ENCODE measurements around the gene ANXA2R. TPM values are rescaled to one million over a fixed set of nuclear protein-coding genes. Genes with fewer than 3 reads are reported as not detected.

Gene ANXA2R
- total and polyA plus RNA-seq, 2 of the 13 experiments (the other 11 are each of a cell fraction or from before 2014, with no cell fraction given) = 0.95 to 1.3 TPM

DNA sequence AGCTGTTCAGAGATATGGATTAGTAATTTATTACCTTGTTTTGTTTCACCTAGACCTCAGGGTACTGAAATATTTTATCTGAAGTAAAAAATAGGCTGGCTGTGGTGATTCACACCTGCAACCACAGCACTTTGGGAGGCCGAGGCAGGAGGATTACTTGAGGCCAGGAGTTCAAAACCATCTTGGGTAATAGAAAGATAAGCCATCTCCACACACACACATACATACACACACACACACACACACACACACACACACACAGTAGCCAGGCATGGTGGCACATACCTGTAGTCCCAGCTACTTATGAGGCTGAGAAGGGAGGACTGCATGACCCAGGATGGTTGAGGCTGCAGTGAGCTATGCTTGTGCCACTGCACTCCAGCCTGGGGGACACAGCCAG lies 3.7 kb downstream of the ANXA2R start:
- H3K27ac ChIP-seq (ENCODE audit: extremely low read length, insufficient read depth, low read length) = no peak overlapping the region
- no TSS peak for BruUV-seq (replicated peaks)
- H3K4me2 ChIP-seq (ENCODE audit: low read depth, low read length) = no peak overlapping the region
- H3K36me3 ChIP-seq (replicated peaks in 1 of 2; ENCODE audit: control insufficient read depth in 1 of 2, insufficient read depth in 2 of 2, low read length in 2 of 2) = no peaks in the 10 kb centered on the region
- no peak overlapping the region for H2AFZ ChIP-seq (ENCODE audit: low read length)
- FAIRE-seq (no peak), ATAC-seq (no peak), DNase-seq (ENCODE audit: low spot score) (no peak)
- H3K4me3 ChIP-seq (replicated peaks in 1 of 3; ENCODE audit: insufficient read depth in 1 of 3, low read depth in 2 of 3, low read length in 3 of 3) = no peak overlapping the region
- no peaks in the 10 kb centered on the region for H3K9me3 ChIP-seq (ENCODE audit: low read length)
- 85% methylated on average over 1 of the region's 1 CpG for WGBS (ENCODE audit: low lambda C conversion rate)
- no peak overlapping the region for H3K9ac ChIP-seq (ENCODE audit: insufficient read depth, low read depth, low read length)
- no peaks in the 10 kb centered on the region for H3K79me2 ChIP-seq (ENCODE audit: insufficient read depth, low read length)
- in situ Hi-C loops (cut with HindIII; ENCODE audit: extremely low pct_ligation_motif_present, low pct_unique_long_range_greater_than_20kb) = no loop called here
- POLR2A ChIA-PET = no interaction called here
- peaks cover 21% of the 10 kb centered on the region for H3K4me1 ChIP-seq (ENCODE audit: insufficient read depth, low read length)
- H4K20me1 ChIP-seq (ENCODE audit: insufficient read depth, low read length) = no peaks in the 10 kb centered on the region
- intact Hi-C loops (cut with micrococcal nuclease; ENCODE audit: unreplicated experiment) = no loop called here
- CTCF ChIA-PET (ENCODE audit: low intra/inter-chr PET ratio, low total read pairs) = no interaction called here
- TF ChIP-seq DDIT3 (CRISPR knock-in tag; IDR thresholded peaks at IDR 0.05) (no peak), BRD4 (CRISPR knock-in tag; IDR thresholded peaks at IDR 0.05) (no peak), ZNF598 (CRISPR knock-in tag; IDR thresholded peaks at IDR 0.05; ENCODE audit: borderline replicate concordance) (no peak), ZNF549 (CRISPR knock-in tag; IDR thresholded peaks at IDR 0.05) (no peak), NFE2L1 (CRISPR knock-in tag; IDR thresholded peaks at IDR 0.05; ENCODE audit: borderline replicate concordance) (no peak)
- H3K27me3 ChIP-seq (ENCODE audit: control insufficient read depth in 1 of 2, insufficient read depth in 2 of 2, low read length in 2 of 2) = no peaks in the 10 kb centered on the region; a peak in 1 of 5 replicates

DNA sequence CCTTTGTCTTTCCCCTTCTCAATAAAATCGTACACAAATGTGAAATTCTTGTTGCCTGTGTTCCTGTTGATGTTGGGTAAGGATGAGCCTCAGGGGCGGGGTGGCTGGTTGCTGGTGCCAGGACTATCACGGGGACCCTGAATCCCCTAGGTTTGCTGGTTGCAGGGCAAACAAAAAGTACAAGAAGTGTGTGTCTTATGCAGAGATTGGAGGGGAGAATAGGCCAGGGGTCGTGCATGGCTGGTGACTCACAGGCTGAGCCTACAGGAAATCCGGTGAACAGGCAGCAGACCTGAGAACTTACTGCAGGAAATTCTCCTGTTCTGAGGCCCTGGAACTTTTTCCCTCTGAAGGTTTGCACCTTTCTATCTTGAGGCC lies 5.5 kb downstream of the ANXA2R start:
- Histone ChIP-seq H3K79me2 (ENCODE audit: insufficient read depth, low read length) (no peaks in the 10 kb centered on the region), H3K4me1 (ENCODE audit: insufficient read depth, low read length) (peaks cover 13% of the 10 kb centered on the region), H2AFZ (ENCODE audit: low read length) (no peak overlapping the region), H3K4me2 (ENCODE audit: low read depth, low read length) (peak overlapping the region; percentile 31), H3K27ac (ENCODE audit: extremely low read length, insufficient read depth, low read length) (no peak overlapping the region), H3K27me3 (ENCODE audit: control insufficient read depth in 1 of 2, insufficient read depth in 2 of 2, low read length in 2 of 2) (no peaks in the 10 kb centered on the region), H4K20me1 (ENCODE audit: insufficient read depth, low read length) (no peaks in the 10 kb centered on the region), H3K4me3 (replicated peaks in 1 of 3; ENCODE audit: insufficient read depth in 1 of 3, low read depth in 2 of 3, low read length in 3 of 3) (no peak overlapping the region), H3K9ac (ENCODE audit: insufficient read depth, low read depth, low read length) (no peak overlapping the region), H3K9me3 (ENCODE audit: low read length) (no peaks in the 10 kb centered on the region), H3K36me3 (replicated peaks in 1 of 2; ENCODE audit: control insufficient read depth in 1 of 2, insufficient read depth in 2 of 2, low read length in 2 of 2) (no peaks in the 10 kb centered on the region)
- no TSS peak for BruUV-seq (replicated peaks)
- ATAC-seq (peak; percentile 56), FAIRE-seq (peak; percentile 12), DNase-seq (ENCODE audit: low spot score) (no peak)
- TF ChIP-seq EP300 (IDR thresholded peaks at IDR 0.05; ENCODE audit: low read depth in 2 of 2, low read length in 2 of 2) (0 out of 4 replicates have a peak, but pooled peaks of 1 of the 2 experiments have one; percentile 5), EP300 (CRISPR knock-in tag; IDR thresholded peaks at IDR 0.05; ENCODE audit: borderline replicate concordance) (no peak), FOXP4 (CRISPR knock-in tag; IDR thresholded peaks at IDR 0.05) (no peak), GABPA (IDR thresholded peaks at IDR 0.05; ENCODE audit: low read depth, low read length) (no peak), GABPA (CRISPR knock-in tag; IDR thresholded peaks at IDR 0.05; ENCODE audit: low read depth) (peak; percentile 64), ETV5 (CRISPR knock-in tag; IDR thresholded peaks at IDR 0.05; ENCODE audit: borderline replicate concordance) (peak; percentile 45; the same call in 1 of the 2 replicates), FOSL2 (CRISPR knock-in tag; IDR thresholded peaks at IDR 0.05) (peak; percentile 68), ELF3 (CRISPR knock-in tag; IDR thresholded peaks at IDR 0.05) (0 out of 2 replicates have a peak, but pooled peaks have one; percentile 17), PPARG (CRISPR knock-in tag; conservative IDR thresholded peaks at IDR 0.05) (0 out of 2 replicates have a peak, but pooled peaks have one; percentile 42)
- TF ChIP-seq, protein P1, sequence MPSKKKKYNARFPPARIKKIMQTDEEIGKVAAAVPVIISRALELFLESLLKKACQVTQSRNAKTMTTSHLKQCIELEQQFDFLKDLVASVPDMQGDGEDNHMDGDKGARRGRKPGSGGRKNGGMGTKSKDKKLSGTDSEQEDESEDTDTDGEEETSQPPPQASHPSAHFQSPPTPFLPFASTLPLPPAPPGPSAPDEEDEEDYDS (CRISPR knock-in tag; IDR thresholded peaks at IDR 0.05) = no peak
- WGBS (ENCODE audit: low lambda C conversion rate) = 39% methylated on average over 5 of the region's 5 CpGs
- intact Hi-C loops (cut with micrococcal nuclease; ENCODE audit: unreplicated experiment) = no loop called here
- CTCF ChIA-PET (ENCODE audit: low intra/inter-chr PET ratio, low total read pairs) = no interaction called here
- POLR2A ChIA-PET = no interaction called here
- in situ Hi-C loops (cut with HindIII; ENCODE audit: extremely low pct_ligation_motif_present, low pct_unique_long_range_greater_than_20kb) = no loop called here
